ENCODE results near the gene AGXT.

The AGXT gene

GRCh38 chr2:240868286-240869108, at the start of gene AGXT:
Gene AGXT, plus strand, starts transcription at chr2:240868824. Its CDS starts 42 bp downstream, at chr2:240868866.
- DNase-seq, result no peak

- no peak for DNase-seq
Measured at GRCh38 chr2:240819126-240819857, 49.3 kb upstream of the AGXT start.

- peak in 1 of 6 experiments; percentile 11 for DNase-seq
Measured at GRCh38 chr2:240819858-240820606, 48.6 kb upstream of the AGXT start, which contains the start of gene KIF1A. Gene KIF1A, minus strand, starts transcription at chr2:240820219. Its CDS starts 22,467 bp downstream, at chr2:240797752.

GRCh38 chr2:240820607-240821428, 47.8 kb upstream of the AGXT start:
- DNase-seq, result peak in 1 of 6 experiments; percentile 26

- DNase-seq, result no peak
Measured at GRCh38 chr2:240821429-240821778, 47.2 kb upstream of the AGXT start.

GRCh38 chr2:240822280-240822847, 46.3 kb upstream of the AGXT start:
- DNase-seq, result no peak

- DNase-seq, result no peak
Measured at GRCh38 chr2:240823449-240824336, 44.9 kb upstream of the AGXT start.

GRCh38 chr2:240825476-240825875, 43.1 kb upstream of the AGXT start:
- no peak for DNase-seq

GRCh38 chr2:240831594-240832204, 36.9 kb upstream of the AGXT start:
- DNase-seq, result no peak

GRCh38 chr2:240832205-240832727, 36.4 kb upstream of the AGXT start:
- DNase-seq, result peak; percentile 96 to 99 (median 98)

- no peak for DNase-seq
Measured at GRCh38 chr2:240832921-240833494, 35.6 kb upstream of the AGXT start.

GRCh38 chr2:240833724-240834285, 34.8 kb upstream of the AGXT start:
- no peak for DNase-seq

GRCh38 chr2:240834377-240834975, 34.1 kb upstream of the AGXT start:
- no peak for DNase-seq

- no peak for DNase-seq
Measured at GRCh38 chr2:240835528-240835927, 33.1 kb upstream of the AGXT start.

- DNase-seq, result no peak
Measured at GRCh38 chr2:240836781-240837467, 31.7 kb upstream of the AGXT start.

- no peak for DNase-seq
Measured at GRCh38 chr2:240837621-240838020, 31.0 kb upstream of the AGXT start.

- no peak for DNase-seq
Measured at GRCh38 chr2:240839152-240840143, 29.2 kb upstream of the AGXT start.
